HG02623 (cell line): Measurements from ENCODE around the gene IQGAP2.
"Not testable (repeated sequence)": the region's sequence is repeated elsewhere in the genome, so short reads cannot be mapped to it uniquely, and the experiment has no call there.

Source experiments
- ATAC-seq: cut with Tn5 transposase; IDR thresholded peaks from one replicate; pipeline ENCODE4 v1.9.1; 2021; ENCODE audit warnings: moderate library complexity; ENCODE audit not compliant: unreplicated experiment

Gene IQGAP2

GRCh38 chr5:76408104-76408654 is 5.1 kb downstream of the IQGAP2 start:
- ATAC-seq = no peak

GRCh38 chr5:76412511-76412910 is 9.4 kb downstream of the IQGAP2 start:
- ATAC-seq = no peak

GRCh38 chr5:76413746-76414145 is 10.7 kb downstream of the IQGAP2 start:
- ATAC-seq = no peak

- no peak for ATAC-seq
Observed at GRCh38 chr5:76414788-76415187, 11.7 kb downstream of the IQGAP2 start.

- no peak for ATAC-seq
Observed at GRCh38 chr5:76415855-76416254, 12.8 kb downstream of the IQGAP2 start.

- no peak for ATAC-seq
Observed at GRCh38 chr5:76419597-76420298, 16.7 kb downstream of the IQGAP2 start.

- no peak for ATAC-seq
Observed at GRCh38 chr5:76422227-76422626, 19.1 kb downstream of the IQGAP2 start.

- ATAC-seq = no peak
Observed at GRCh38 chr5:76422742-76423141, 19.7 kb downstream of the IQGAP2 start.

- ATAC-seq = no peak
Observed at GRCh38 chr5:76425146-76425545, 22.1 kb downstream of the IQGAP2 start.

GRCh38 chr5:76425928-76426804 is 23.1 kb downstream of the IQGAP2 start:
- ATAC-seq = no peak

GRCh38 chr5:76427206-76428140 is 24.4 kb downstream of the IQGAP2 start:
- ATAC-seq = no peak

- not testable (repeated sequence) for ATAC-seq
Observed at GRCh38 chr5:76428550-76428949, 25.5 kb downstream of the IQGAP2 start.

- no peak for ATAC-seq
Observed at GRCh38 chr5:76433261-76433660, 30.2 kb downstream of the IQGAP2 start.

- not testable (repeated sequence) for ATAC-seq
Observed at GRCh38 chr5:76437507-76437906, 34.4 kb downstream of the IQGAP2 start.

GRCh38 chr5:76438025-76438424 is 34.9 kb downstream of the IQGAP2 start:
- ATAC-seq = no peak

GRCh38 chr5:76439201-76439600 is 36.1 kb downstream of the IQGAP2 start:
- no peak for ATAC-seq

- no peak for ATAC-seq
Observed at GRCh38 chr5:76439929-76440328, 36.8 kb downstream of the IQGAP2 start.

GRCh38 chr5:76441101-76441500 is 38.0 kb downstream of the IQGAP2 start:
- no peak for ATAC-seq

- ATAC-seq = no peak
Observed at GRCh38 chr5:76441890-76442673, 39.0 kb downstream of the IQGAP2 start.
